BLaER1 (cell line): ENCODE data around the gene RAB43.
"Not testable (repeated sequence)": the region's sequence is repeated elsewhere in the genome, so short reads cannot be mapped to it uniquely, and the experiment has no call there.

ENCODE experiments used
- H3K27ac ChIP-seq: shearing (Covaris generic); formaldehyde crosslinking; 2 replicates; pipeline ENCODE4 v1.8.1; 2022
- H3K27me3 ChIP-seq: shearing (Covaris generic); formaldehyde crosslinking; 2 replicates; pipeline ENCODE4 v1.8.1; 2022
- H3K36me3 ChIP-seq: shearing (Covaris generic); formaldehyde crosslinking; 2 replicates; pipeline ENCODE4 v1.8.1; 2022
- H3K4me1 ChIP-seq: shearing (Covaris generic); formaldehyde crosslinking; 2 replicates; pipeline ENCODE4 v1.8.1; 2022
- H3K4me2 ChIP-seq: shearing (Covaris generic); formaldehyde crosslinking; 2 replicates; pipeline ENCODE4 v1.8.1; 2022
- H3K4me3 ChIP-seq: shearing (Covaris generic); formaldehyde crosslinking; 2 replicates; pipeline ENCODE4 v1.8.1; 2022
- H3K9ac ChIP-seq: shearing (Covaris generic); formaldehyde crosslinking; 2 replicates; pipeline ENCODE4 v1.8.1; 2022
- H3K9me3 ChIP-seq: shearing (Covaris generic); formaldehyde crosslinking; 2 replicates; pipeline ENCODE4 v1.8.1; 2022
- H4K20me1 ChIP-seq: shearing (Covaris generic); formaldehyde crosslinking; 2 replicates; pipeline ENCODE4 v1.8.1; 2022
- Cebpa-rat ChIP-seq: shearing (Covaris generic); IDR thresholded peaks from 2 replicates; pipeline ENCODE4 v1.8.1; 2022

Gene RAB43

DNA sequence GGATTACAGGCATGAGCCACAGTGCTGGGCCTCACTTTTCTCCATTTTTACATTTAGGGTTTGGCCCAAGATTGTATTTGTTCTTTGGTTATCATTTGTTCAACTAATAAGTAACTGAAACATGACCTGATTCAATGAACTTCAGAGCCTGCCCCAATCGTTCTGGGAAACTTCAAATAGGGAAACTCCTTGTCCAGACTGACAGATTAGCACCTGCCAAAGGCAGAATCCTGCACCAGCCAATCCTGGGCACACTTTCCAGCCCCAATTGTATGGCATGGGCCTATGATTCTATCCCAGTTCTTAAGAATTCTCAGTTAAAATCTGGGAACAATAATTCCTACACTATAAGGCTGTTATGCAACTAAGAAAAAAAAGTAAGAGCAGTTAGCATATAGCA is 18.3 kb upstream of the RAB43 start:
- no peaks in the 10 kb centered on the region for H3K4me1 ChIP-seq
- peaks cover 95% of the 10 kb centered on the region for H3K36me3 ChIP-seq
- H4K20me1 ChIP-seq, result no peaks in the 10 kb centered on the region
- TF ChIP-seq Cebpa-rat, result no peak
- no peaks in the 10 kb centered on the region for H3K27me3 ChIP-seq
- no peak overlapping the region for H3K9ac ChIP-seq
- H3K4me3 ChIP-seq, result no peak overlapping the region
- H3K4me2 ChIP-seq, result no peak overlapping the region
- H3K9me3 ChIP-seq, result no peaks in the 10 kb centered on the region
- no peak overlapping the region for H3K27ac ChIP-seq

GRCh38 chr3:129136275-129136674 is 14.7 kb upstream of the RAB43 start:
- not testable (repeated sequence) for H3K4me1 ChIP-seq, H3K9me3 ChIP-seq, H3K9ac ChIP-seq, H3K27me3 ChIP-seq, H3K27ac ChIP-seq, H3K4me3 ChIP-seq, H4K20me1 ChIP-seq, H3K4me2 ChIP-seq
- peaks cover 100% of the 10 kb centered on the region for H3K36me3 ChIP-seq

- Histone ChIP-seq H3K36me3 (peaks cover 98% of the 10 kb centered on the region), H3K4me2 (no peak overlapping the region), H3K27ac (no peak overlapping the region), H3K9ac (no peak overlapping the region), H3K27me3 (no peaks in the 10 kb centered on the region), H3K9me3 (no peaks in the 10 kb centered on the region), H4K20me1 (peaks cover 17% of the 10 kb centered on the region), H3K4me1 (peaks cover 17% of the 10 kb centered on the region), H3K4me3 (no peak overlapping the region)
- no peak for TF ChIP-seq Cebpa-rat
Measured at GRCh38 chr3:129132097-129132866, 10.7 kb upstream of the RAB43 start.

DNA sequence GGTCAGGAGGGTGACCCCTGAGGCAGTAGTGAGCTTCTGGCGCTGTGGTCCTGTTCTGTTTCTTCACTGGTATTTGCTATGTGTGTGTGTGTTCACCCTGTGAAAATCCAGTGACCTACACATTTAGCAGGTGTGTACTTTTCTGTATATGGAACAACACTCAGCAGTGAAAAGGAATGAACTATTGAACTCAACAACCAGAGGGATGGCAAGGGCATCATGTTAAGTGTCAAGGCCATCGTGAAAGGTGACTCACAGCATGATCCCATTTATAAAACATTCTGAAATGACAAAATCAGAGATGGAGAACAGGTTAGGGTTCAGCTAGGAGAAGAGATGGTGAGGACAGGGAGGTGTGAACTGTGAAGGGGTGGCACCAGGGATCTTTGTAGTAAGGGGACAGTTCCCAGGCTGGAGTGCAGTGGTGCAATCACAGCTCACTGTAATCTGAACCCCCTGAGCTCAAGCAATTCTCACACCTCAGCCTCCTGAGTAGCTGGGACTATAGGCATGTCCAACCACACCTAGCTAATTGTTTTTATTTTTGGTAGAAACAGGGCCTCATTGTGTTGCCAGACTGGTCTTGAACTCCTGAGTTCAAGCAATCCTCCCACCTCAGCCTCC is 10.0 kb upstream of the RAB43 start:
- Histone ChIP-seq H3K27me3 (no peaks in the 10 kb centered on the region), H3K27ac (no peak overlapping the region), H3K9me3 (no peaks in the 10 kb centered on the region), H3K36me3 (peaks cover 91% of the 10 kb centered on the region), H3K4me2 (no peak overlapping the region), H4K20me1 (peaks cover 24% of the 10 kb centered on the region), H3K4me3 (no peak overlapping the region), H3K4me1 (peaks cover 24% of the 10 kb centered on the region), H3K9ac (no peak overlapping the region)
- no peak for TF ChIP-seq Cebpa-rat

DNA sequence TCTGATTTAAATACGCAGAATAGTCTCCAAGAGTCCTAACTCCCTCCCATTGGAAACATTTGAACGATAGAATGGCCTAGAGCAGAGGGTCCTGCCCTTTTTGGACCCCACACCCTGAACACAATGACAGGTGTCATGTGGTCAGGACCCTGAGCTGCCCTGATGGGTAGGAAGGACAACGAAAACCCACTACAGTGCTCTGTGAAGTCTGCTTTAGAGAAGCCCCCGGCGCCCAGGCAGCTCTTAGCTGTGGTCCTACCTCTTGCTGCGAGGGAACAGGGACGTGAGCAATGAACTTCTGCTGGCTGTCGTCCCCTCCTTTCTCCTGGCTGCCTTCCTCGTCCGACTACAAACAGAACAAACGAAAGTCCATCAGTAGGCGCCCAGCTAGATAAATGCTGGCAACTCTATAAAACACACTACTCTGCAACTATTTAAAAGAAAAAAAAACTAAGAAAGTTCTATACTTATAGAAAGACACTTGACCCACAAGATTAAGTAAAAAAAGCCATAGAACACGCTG is 8.7 kb upstream of the RAB43 start:
- no peak overlapping the region for H3K4me2 ChIP-seq
- H3K36me3 ChIP-seq, result peaks cover 79% of the 10 kb centered on the region
- peaks cover 36% of the 10 kb centered on the region for H3K4me1 ChIP-seq
- no peak overlapping the region for H3K27ac ChIP-seq
- H3K9me3 ChIP-seq, result no peaks in the 10 kb centered on the region
- H3K27me3 ChIP-seq, result no peaks in the 10 kb centered on the region
- peaks cover 25% of the 10 kb centered on the region for H4K20me1 ChIP-seq
- no peak overlapping the region for H3K4me3 ChIP-seq
- no peak overlapping the region for H3K9ac ChIP-seq
- no peak for TF ChIP-seq Cebpa-rat

- H4K20me1 ChIP-seq, result peaks cover 26% of the 10 kb centered on the region
- H3K4me3 ChIP-seq, result no peak overlapping the region
- no peaks in the 10 kb centered on the region for H3K9me3 ChIP-seq
- peak overlapping the region; percentile 88 for H3K4me2 ChIP-seq
- TF ChIP-seq Cebpa-rat, result no peak
- peaks cover 61% of the 10 kb centered on the region for H3K36me3 ChIP-seq
- peak overlapping the region; percentile 60 for H3K27ac ChIP-seq
- 0 out of 2 replicates have a peak overlapping the region, but pooled peaks have one; percentile 44 for H3K9ac ChIP-seq
- H3K27me3 ChIP-seq, result no peaks in the 10 kb centered on the region
- H3K4me1 ChIP-seq, result peaks cover 54% of the 10 kb centered on the region
Measured at GRCh38 chr3:129128357-129129155, 7.0 kb upstream of the RAB43 start.

DNA sequence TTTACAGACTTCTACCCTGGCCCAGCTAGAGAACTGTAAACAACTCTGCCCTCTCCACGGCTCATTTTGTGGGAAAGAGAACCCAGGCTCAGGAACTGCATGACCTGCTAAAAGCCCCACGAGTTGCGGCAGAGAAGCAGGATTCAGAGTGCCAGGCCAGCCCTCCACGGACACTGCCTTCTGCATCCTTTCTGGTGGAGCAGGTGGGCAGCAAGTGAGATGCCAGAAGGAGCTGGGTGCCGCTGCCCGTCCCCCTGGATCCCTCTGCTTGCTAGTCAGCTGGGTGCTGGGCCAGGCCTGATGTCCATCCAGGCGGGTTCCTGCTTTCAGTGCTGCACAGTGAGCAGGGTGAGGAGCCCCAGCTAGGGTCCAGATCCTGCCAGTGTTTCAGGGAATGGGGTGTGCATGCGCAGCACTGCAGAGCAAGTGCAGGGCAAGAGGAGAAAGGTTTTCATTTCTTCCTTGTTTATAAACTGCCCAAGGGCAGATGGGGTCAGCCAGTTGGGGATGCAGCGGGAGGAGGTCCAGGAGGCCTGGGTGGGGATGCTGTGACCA is 5.2 kb upstream of the RAB43 start:
- no peak for TF ChIP-seq Cebpa-rat
- Histone ChIP-seq H4K20me1 (peaks cover 39% of the 10 kb centered on the region), H3K36me3 (peaks cover 43% of the 10 kb centered on the region), H3K9ac (peak overlapping the region; percentile 44), H3K4me3 (peak overlapping the region; percentile 33; the same call in 1 of the 2 replicates), H3K27me3 (no peaks in the 10 kb centered on the region), H3K4me2 (peak overlapping the region; percentile 88), H3K9me3 (no peaks in the 10 kb centered on the region), H3K4me1 (peaks cover 69% of the 10 kb centered on the region), H3K27ac (peak overlapping the region; percentile 60)

DNA sequence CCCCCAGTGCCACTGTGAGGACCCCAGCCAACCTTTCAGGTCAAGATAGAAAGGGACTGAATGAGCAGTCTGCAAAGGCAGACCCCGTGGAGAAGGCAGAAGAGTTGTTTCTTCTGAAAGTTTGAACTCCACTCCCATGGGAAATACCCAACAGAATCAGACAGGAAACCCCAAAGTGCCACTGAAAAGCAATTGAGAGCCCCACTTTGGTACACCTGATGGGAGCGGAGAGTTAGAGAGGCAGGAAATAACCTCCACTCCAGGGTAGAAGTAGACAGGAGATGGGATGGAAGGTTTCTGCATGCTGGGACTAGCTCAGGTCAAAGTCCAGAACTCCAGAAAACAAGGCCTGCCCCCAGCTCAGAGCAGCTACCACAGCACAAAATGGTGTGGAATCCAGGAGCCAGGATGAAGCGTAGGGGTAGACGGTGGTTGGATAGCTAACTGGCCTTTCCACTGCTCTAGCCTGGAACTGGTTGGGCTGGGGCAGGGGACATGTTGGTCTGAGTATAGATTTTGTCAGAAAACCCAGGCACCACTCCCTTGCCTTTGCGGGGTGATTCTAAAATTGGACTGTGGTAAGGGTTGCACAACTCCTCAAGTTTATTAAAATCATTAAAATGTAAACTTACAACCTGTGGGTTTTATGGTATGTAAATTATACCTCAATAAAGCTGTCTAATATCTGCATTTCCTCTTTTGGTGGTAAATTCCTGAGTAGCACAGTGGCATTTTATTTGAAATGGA is 1.9 kb upstream of the RAB43 start:
- peak overlapping the region; percentile 83 for H3K4me2 ChIP-seq

More for the DNA sequence above, 1.9 kb upstream of the RAB43 start:
- H3K9me3 ChIP-seq, result no peaks in the 10 kb centered on the region
- H3K4me3 ChIP-seq, result peak overlapping the region; percentile 3; the same call in 1 of the 2 replicates
- H3K27ac ChIP-seq, result peak overlapping the region; percentile 57
- H3K36me3 ChIP-seq, result peaks cover 10% of the 10 kb centered on the region
- peak; percentile 70; the same call in 1 of the 2 replicates for TF ChIP-seq Cebpa-rat
- no peaks in the 10 kb centered on the region for H3K27me3 ChIP-seq
- peak overlapping the region; percentile 40; the same call in 1 of the 2 replicates for H3K9ac ChIP-seq
- H3K4me1 ChIP-seq, result peaks cover 78% of the 10 kb centered on the region
- peaks cover 34% of the 10 kb centered on the region for H4K20me1 ChIP-seq
